ENCODE results near the gene SLC2A6.

DNA sequence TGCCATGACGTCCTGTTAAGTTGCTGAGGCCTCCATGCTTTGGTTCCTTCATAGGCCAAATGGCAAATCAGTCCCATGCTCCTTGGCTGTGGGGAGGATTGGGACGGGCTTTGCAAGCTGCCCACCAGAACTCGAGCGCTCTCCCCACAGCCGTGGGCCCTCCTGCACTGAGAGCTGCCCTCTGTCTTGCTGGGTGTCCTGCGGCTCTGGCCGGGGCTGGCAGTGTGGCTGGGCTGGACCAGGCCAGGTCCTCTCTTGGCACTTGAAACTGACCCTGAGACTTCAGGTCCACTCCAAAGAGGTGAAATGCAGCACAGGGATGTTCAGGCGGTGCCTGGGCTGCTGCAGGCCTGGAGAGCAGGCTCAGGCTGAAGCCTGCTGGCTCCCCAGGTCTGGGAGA, 38.8 kb upstream of the SLC2A6 start:
- TF ChIP-seq, protein P1, sequence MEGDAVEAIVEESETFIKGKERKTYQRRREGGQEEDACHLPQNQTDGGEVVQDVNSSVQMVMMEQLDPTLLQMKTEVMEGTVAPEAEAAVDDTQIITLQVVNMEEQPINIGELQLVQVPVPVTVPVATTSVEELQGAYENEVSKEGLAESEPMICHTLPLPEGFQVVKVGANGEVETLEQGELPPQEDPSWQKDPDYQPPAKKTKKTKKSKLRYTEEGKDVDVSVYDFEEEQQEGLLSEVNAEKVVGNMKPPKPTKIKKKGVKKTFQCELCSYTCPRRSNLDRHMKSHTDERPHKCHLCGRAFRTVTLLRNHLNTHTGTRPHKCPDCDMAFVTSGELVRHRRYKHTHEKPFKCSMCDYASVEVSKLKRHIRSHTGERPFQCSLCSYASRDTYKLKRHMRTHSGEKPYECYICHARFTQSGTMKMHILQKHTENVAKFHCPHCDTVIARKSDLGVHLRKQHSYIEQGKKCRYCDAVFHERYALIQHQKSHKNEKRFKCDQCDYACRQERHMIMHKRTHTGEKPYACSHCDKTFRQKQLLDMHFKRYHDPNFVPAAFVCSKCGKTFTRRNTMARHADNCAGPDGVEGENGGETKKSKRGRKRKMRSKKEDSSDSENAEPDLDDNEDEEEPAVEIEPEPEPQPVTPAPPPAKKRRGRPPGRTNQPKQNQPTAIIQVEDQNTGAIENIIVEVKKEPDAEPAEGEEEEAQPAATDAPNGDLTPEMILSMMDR (IDR thresholded peaks at IDR 0.05): no peak
- TF ChIP-seq POLR2A (IDR thresholded peaks at IDR 0.05) (no peak), POLR2AphosphoS5 (IDR thresholded peaks at IDR 0.05) (no peak)
